GM19438 (cell line): ENCODE results near the gene SLC6A8.
"Not testable (repeated sequence)": the region's sequence is repeated elsewhere in the genome, so short reads cannot be mapped to it uniquely, and the experiment has no call there.

Experiments
- ATAC-seq: cut with Tn5 transposase; IDR thresholded peaks from one replicate; pipeline ENCODE4 v1.9.1; 2021; ENCODE audit warnings: low read depth; ENCODE audit not compliant: unreplicated experiment

The SLC6A8 gene

GRCh38 chrX:153704631-153705402, 17.1 kb downstream of the SLC6A8 start:
- ATAC-seq, result not testable (repeated sequence)

- ATAC-seq, result not testable (repeated sequence)
Observed at GRCh38 chrX:153705403-153706060, 17.8 kb downstream of the SLC6A8 start.

- no peak for ATAC-seq
Observed at GRCh38 chrX:153706799-153707198, 19.1 kb downstream of the SLC6A8 start.

- ATAC-seq, result no peak
Observed at GRCh38 chrX:153707406-153707805, 19.7 kb downstream of the SLC6A8 start.

- no peak for ATAC-seq
Observed at GRCh38 chrX:153708415-153708814, 20.7 kb downstream of the SLC6A8 start.

GRCh38 chrX:153709726-153710674, 22.3 kb downstream of the SLC6A8 start:
- no peak for ATAC-seq

GRCh38 chrX:153714256-153714655, 26.5 kb downstream of the SLC6A8 start:
- no peak for ATAC-seq

- no peak for ATAC-seq
Observed at GRCh38 chrX:153717445-153717844, 29.7 kb downstream of the SLC6A8 start.

GRCh38 chrX:153719238-153719637, 31.5 kb downstream of the SLC6A8 start:
- no peak for ATAC-seq

- ATAC-seq, result no peak
Observed at GRCh38 chrX:153719701-153720100, 32.0 kb downstream of the SLC6A8 start.

GRCh38 chrX:153722704-153723350, 35.1 kb downstream of the SLC6A8 start:
- ATAC-seq, result no peak

- peak; percentile 25 for ATAC-seq
Observed at GRCh38 chrX:153723351-153724251, 35.9 kb downstream of the SLC6A8 start.

- peak; percentile 45 for ATAC-seq
Observed at GRCh38 chrX:153724252-153725038, 36.7 kb downstream of the SLC6A8 start, which contains the start of the genes ABCD1 and BCAP31. ABCD1 (plus strand) TSS chrX:153724856; CDS start chrX:153725267, 411 bp downstream. BCAP31 (minus strand) TSS chrX:153724387; CDS start chrX:153723244, 1,143 bp downstream.

- no peak for ATAC-seq
Observed at GRCh38 chrX:153725039-153725831, 37.5 kb downstream of the SLC6A8 start.

- no peak for ATAC-seq
Observed at GRCh38 chrX:153725832-153726285, 38.1 kb downstream of the SLC6A8 start.

- ATAC-seq, result peak; percentile 50
Observed at GRCh38 chrX:153726286-153727122, 38.8 kb downstream of the SLC6A8 start.
